GM12801 (cell line): ENCODE results near the gene PNLDC1.

Experiments used
- TF ChIP-seq, protein P1 (sequence below): IDR thresholded peaks from one replicate; pipeline ENCODE4 v1.5.1; 2011; ENCODE audit warnings: control low read depth; ENCODE audit not compliant: insufficient read length; ENCODE audit errors: extremely low read depth

Gene PNLDC1

DNA sequence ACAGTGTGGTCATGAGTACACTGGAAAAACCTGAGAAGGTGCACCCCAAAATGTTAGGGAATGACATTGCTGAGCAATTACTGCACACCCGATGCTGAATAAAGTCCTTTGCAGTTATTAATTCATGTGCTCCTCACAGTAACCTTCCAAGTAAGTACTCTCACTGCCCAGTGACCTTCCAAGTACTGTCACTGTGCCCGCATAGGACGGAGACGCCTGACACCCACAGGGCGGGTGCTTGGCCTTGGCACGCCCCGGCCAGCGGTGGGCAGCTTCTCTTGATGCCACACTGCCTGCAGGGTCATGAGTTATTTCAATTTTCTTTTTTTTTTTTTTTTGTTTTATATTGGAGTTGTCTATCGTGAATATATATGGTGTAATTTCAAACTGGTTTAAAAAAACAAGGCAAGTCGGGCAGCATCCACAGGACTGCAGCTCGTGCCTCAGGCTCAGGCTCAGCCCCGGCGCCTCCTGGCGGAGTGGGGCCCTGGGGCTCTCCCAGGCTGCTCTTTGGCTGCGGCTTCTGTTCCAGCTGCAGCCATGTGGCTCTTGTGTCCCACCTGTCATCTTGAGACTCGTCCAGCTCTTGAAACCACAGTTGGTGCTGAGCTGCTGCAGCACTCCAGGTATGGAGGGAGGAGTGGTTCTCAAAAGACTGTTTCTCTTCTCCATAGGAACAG is 27.0 kb downstream of the PNLDC1 start:
- TF ChIP-seq, protein P1, sequence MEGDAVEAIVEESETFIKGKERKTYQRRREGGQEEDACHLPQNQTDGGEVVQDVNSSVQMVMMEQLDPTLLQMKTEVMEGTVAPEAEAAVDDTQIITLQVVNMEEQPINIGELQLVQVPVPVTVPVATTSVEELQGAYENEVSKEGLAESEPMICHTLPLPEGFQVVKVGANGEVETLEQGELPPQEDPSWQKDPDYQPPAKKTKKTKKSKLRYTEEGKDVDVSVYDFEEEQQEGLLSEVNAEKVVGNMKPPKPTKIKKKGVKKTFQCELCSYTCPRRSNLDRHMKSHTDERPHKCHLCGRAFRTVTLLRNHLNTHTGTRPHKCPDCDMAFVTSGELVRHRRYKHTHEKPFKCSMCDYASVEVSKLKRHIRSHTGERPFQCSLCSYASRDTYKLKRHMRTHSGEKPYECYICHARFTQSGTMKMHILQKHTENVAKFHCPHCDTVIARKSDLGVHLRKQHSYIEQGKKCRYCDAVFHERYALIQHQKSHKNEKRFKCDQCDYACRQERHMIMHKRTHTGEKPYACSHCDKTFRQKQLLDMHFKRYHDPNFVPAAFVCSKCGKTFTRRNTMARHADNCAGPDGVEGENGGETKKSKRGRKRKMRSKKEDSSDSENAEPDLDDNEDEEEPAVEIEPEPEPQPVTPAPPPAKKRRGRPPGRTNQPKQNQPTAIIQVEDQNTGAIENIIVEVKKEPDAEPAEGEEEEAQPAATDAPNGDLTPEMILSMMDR, result no peak

DNA sequence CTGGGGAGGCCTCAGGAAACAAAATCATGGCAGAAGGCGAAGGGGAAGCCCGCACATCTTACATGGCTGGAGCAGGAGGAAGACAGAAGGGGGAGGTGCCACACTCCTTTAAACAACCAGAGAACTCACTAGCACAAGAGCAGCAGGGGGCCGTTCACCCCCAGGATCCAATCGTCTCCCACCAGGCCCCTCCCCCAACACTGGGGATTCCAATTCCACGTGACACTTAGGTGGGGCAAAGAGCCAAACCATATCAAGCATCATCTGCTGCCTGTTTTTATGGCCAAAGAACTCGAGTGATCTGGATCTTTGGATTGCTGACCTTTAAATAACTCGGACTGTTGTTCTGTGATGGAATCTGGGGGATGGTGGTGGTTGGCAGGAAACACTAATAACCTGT is 28.0 kb downstream of the PNLDC1 start:
- TF ChIP-seq, protein P1, result no peak

DNA sequence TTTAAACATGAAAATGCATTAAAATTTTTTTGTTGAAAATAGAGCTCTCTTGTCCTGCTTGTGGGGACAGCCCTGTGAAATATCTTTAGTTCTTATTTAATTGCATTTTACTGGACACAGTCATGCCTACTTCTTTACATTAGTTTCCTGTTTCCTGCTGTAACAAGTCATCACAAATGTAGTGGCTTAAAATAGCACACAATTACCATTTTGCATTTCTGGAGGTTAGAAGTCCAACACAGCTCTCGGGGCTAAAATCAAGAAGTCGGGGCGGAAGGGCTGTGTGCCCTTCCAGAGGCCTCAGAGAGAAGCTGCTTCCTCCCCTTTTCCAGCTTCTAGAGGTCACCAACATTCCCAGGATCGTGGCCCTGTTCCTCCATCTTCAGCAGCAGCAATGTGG is 29.4 kb downstream of the PNLDC1 start:
- TF ChIP-seq, protein P1, result no peak

DNA sequence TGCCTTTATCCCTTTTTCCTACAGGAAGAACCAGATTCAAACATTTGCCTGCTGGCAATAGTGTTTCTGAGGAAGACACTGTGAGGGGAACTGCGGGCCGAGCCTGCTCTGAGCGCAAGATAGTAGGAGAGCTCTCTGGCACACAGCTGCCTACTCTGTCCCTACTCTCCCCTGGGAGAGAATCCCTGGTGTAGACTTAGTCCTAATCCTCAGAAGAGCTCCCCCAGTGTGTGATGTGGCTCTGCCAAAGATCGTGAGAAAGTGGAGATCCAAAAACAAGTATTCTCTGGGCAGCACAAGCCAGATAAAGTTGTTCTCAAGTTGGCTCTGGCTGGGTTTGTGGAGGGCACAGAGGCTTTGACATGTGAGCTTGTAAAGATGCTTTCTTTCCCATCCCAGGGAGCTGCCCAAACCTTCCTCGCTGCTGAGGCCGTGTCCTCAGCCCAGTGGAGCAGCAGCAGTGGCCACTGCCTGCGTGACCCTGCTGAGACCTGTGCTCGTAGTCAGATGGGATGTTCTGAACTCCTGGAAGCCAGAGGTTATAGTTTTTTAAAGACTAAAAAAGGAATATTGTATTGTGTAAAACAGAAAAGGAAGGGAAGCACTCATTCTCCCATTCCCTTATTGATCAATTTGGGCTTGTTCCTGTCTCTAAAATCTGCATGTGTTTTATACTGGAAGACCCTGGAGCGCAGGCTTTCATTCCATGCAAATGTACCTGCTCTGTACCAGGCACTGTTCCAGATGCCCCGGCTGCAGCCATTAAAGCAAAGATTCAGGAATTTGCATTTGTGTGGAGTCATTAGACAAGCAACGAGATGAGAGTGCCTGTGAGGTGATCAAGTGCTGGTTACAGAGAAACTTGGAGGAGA is 30.7 kb downstream of the PNLDC1 start:
- TF ChIP-seq, protein P1, result no peak

DNA sequence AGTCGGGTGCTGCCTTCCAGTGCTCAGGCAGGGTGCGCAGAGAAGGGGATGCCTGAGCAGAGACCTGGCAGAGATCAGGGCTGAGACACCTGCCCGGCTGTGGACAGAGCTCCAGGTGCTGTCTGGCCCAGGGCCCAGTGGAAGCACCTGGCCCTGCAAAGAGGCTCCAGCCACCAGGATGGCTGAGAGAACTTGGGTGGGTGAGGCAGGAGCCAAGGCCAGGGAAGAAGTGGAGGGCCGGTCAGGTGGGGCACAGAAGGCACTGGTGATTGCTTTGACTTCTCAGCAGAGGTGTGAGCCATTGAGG is 31.2 kb downstream of the PNLDC1 start:
- TF ChIP-seq, protein P1, result no peak

DNA sequence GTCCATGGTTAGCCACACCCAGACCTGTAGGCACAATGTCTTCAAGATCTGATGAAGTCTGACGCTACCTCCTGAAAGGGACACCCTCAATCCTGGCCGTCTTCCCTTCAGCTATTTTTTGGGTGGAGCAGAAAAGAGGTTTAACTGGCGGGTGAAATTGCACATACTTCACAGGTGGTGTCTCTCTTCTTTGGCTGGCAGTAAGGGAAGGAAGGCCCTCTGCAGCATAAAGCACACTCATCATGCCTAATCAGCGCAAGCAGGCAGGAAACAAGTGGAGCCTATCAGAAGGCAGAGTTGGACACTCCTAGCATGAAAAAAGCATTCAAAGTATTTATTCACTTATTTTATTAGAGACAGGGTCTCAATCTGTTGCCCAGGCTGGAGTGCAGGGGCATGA is 32.9 kb downstream of the PNLDC1 start:
- TF ChIP-seq, protein P1, result no peak

DNA sequence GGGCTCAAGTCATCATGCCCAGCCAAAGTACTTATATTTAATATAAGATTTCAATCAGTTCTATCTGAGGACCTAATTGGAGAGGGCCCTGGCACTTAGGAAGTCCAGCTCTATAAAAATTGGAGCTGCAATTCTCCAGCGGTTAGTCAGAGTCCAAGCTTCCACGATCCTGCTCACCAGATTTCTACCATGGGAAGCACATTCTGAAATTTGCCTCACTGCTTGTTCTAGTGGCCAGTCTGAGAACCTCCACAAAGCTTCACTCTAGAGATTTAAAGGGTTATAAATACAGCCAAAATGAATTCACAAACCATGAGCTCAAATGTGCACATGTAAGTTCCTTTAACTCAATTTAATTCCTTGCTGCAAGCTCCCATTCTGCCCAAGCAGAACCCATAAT is 33.5 kb downstream of the PNLDC1 start:
- TF ChIP-seq, protein P1, result no peak
